ENCODE results near the gene KDM4B. TPM values are rescaled to one million over a fixed set of nuclear protein-coding genes. Genes with fewer than 3 reads are reported as not detected.
A peak's percentile ranks its signal among the peaks of the same experiment; 100 is the strongest.

KDM4B gene
- total RNA-seq, 4 donors from 2014 or later = 14.0 to 39.9 (median 19.5) TPM

DNA sequence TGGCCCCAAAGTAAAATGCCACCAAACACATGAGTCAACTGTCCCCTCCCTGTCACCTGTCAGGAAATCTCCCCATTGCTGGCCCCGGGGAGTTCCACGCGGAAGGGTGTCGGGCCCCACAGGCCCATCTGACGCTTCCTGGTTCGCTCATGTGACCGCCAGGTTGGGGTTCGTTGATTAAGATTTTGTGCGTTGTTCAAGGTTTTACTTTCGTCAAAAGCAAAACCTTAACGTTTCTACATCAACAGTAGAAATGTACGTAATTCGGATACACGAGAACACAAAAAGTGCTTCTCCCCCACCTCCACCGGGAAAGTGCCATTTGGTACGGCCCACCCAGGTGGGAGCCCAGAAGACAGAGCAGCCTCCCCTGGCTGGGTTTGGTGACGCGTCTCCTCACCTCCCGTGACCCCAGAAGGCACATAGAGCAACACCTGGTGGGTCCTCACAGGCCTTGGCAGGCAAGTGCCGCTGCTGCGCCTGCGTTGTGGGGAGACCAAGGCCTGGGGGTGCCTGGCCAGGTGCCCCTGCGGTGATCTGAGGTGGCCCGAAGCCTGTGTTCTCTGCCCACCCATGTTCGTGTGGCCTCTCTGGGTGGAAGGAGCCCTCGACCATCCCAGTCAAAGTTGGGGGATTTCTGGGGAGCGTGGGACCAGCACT, 161.6 kb downstream of the KDM4B start:
- H3K27ac ChIP-seq = peak overlapping the region in 1 of 4 donors; percentile 52
- 71 to 87% methylated on average over 12 to 13 of the region's 27 CpGs for WGBS, 2 donors
- no peaks in the 10 kb centered on the region for H3K9me3 ChIP-seq
- TF ChIP-seq, protein P1, sequence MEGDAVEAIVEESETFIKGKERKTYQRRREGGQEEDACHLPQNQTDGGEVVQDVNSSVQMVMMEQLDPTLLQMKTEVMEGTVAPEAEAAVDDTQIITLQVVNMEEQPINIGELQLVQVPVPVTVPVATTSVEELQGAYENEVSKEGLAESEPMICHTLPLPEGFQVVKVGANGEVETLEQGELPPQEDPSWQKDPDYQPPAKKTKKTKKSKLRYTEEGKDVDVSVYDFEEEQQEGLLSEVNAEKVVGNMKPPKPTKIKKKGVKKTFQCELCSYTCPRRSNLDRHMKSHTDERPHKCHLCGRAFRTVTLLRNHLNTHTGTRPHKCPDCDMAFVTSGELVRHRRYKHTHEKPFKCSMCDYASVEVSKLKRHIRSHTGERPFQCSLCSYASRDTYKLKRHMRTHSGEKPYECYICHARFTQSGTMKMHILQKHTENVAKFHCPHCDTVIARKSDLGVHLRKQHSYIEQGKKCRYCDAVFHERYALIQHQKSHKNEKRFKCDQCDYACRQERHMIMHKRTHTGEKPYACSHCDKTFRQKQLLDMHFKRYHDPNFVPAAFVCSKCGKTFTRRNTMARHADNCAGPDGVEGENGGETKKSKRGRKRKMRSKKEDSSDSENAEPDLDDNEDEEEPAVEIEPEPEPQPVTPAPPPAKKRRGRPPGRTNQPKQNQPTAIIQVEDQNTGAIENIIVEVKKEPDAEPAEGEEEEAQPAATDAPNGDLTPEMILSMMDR (IDR thresholded peaks at IDR 0.05) = no peak
- TF ChIP-seq POLR2A (IDR thresholded peaks at IDR 0.05) = no peak
- no peaks in the 10 kb centered on the region for H3K27me3 ChIP-seq
- DNase-seq = no peak
- H3K4me1 ChIP-seq = peaks cover 3 to 39% (median 7%) of the 10 kb centered on the region in 3 donors
- no peak overlapping the region for H3K4me3 ChIP-seq
- intact Hi-C loops (cut with DNase I) = no loop called here
- H3K36me3 ChIP-seq = peaks cover 14 to 87% (median 22%) of the 10 kb centered on the region in 3 donors

DNA sequence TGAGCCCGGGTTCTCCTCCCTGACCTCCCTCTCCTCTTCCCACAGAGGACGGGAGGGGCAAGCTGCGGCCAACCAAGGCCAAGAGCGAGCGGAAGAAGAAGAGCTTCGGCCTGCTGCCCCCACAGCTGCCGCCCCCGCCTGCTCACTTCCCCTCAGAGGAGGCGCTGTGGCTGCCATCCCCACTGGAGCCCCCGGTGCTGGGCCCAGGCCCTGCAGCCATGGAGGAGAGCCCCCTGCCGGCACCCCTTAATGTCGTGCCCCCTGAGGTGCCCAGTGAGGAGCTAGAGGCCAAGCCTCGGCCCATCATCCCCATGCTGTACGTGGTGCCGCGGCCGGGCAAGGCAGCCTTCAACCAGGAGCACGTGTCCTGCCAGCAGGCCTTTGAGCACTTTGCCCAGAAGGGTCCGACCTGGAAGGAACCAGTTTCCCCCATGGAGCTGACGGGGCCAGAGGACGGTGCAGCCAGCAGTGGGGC, 162.2 kb downstream of the KDM4B start:
- Histone ChIP-seq H3K27ac (peak overlapping the region in 1 of 4 donors; percentile 52), H3K9me3 (no peaks in the 10 kb centered on the region), H3K4me3 (no peak overlapping the region), H3K27me3 (no peaks in the 10 kb centered on the region), H3K4me1 (peaks cover 3 to 39% (median 7%) of the 10 kb centered on the region in 3 donors), H3K36me3 (peaks cover 14 to 89% (median 27%) of the 10 kb centered on the region in 3 donors)
- no CpG with 5 or more reads among the region's 21 CpGs for WGBS, 2 donors
- no peak for TF ChIP-seq POLR2A (IDR thresholded peaks at IDR 0.05)
- TF ChIP-seq, protein P1 (IDR thresholded peaks at IDR 0.05) = no peak
- intact Hi-C loops (cut with DNase I) = no loop called here
- DNase-seq = no peak

DNA sequence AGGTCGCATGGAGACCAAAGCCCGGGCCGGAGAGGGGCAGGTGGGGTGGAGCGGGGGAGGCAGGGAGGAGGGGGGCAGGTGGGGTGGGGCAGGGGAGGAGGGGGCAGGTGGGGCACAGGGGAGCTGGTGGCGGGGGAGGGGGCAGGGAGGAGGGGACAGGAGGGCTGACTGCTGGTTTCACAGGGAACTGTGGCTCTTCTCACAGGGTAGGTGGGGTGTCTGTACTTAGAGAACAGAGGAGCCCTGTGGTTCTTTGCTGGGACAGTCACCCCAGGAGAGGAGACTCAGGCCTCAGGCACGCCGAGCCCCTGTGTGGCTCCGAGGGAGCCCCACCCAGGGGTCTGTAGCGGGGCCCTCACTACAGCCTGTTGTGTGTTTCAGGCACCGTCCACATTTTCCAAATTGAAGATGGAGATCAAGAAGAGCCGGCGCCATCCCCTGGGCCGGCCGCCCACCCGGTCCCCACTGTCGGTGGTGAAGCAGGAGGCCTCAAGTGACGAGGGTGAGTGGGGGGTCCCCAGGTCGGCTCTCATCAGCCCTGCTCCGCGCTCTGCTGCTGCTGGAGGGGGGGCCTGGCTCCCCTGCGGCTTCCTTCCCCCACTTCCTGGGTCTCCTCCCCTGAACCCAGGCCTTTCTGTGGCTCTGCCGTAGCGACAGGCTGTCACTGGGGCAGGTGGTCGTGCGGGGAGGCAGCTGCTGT, 162.7 kb downstream of the KDM4B start:
- 30 to 68% methylated on average over 2 to 17 of the region's 25 CpGs for WGBS, 2 donors
- peaks cover 3 to 39% (median 7%) of the 10 kb centered on the region in 3 donors for H3K4me1 ChIP-seq
- H3K27ac ChIP-seq = peak overlapping the region in 1 of 4 donors; percentile 9

DNA sequence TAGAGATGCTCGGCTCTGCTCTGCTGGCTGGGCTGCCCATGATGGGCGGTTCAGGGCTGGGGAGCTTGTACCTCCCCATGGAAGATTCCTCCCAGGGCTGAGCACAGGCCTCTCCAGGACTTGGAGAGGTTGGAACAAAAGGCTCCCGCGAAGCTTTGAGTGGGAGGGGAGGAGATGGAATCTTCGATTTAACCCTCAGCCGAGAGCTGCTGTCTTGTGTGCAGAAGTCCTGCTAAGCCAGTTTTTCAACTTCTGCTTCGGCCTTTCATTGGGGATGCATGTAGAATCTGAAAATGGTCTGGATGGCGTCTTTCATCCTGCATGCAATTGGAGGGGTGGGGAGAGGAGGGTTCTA, 163.3 kb downstream of the KDM4B start:
- 60 to 80% methylated on average over 1 to 2 of the region's 8 CpGs for WGBS, 2 donors
- Histone ChIP-seq H3K27ac (peak overlapping the region in 1 of 4 donors; percentile 9), H3K27me3 (no peaks in the 10 kb centered on the region), H3K4me3 (no peak overlapping the region), H3K4me1 (peaks cover 3 to 38% (median 7%) of the 10 kb centered on the region in 3 donors), H3K9me3 (no peaks in the 10 kb centered on the region), H3K36me3 (peaks cover 21 to 89% (median 32%) of the 10 kb centered on the region in 3 donors)
- intact Hi-C loops (cut with DNase I) = no loop called here
- no peak for DNase-seq
- TF ChIP-seq, protein P1 (IDR thresholded peaks at IDR 0.05) = no peak
- no peak for TF ChIP-seq POLR2A (IDR thresholded peaks at IDR 0.05)

More for the DNA sequence above, 162.7 kb downstream of the KDM4B start:
- TF ChIP-seq POLR2A (IDR thresholded peaks at IDR 0.05) = no peak
- TF ChIP-seq, protein P1 (IDR thresholded peaks at IDR 0.05) = no peak
- no peak for DNase-seq
- Histone ChIP-seq H3K27me3 (no peaks in the 10 kb centered on the region), H3K4me3 (no peak overlapping the region), H3K36me3 (peaks cover 16 to 89% (median 28%) of the 10 kb centered on the region in 3 donors), H3K9me3 (no peaks in the 10 kb centered on the region)
- intact Hi-C loops (cut with DNase I) = no loop called here
